Psoas muscle (tissue), 8 donors: ENCODE measurements around the gene EEFSEC. TPM values are rescaled to one million over a fixed set of nuclear protein-coding genes. Genes with fewer than 3 reads are reported as not detected.

ENCODE experiments used
- ATAC-seq, 4 donors: fragments of 200-7000 bp; cut with Tn5 transposase; one replicate each; pipeline ENCODE4 v1.9.1; 2020; ENCODE audit warnings: moderate library complexity in 3 of 4, mild to moderate bottlenecking in 2 of 4
- DNase-seq, 2 donors: peaks; one replicate each; pipeline ENCODE4 v3.0.0-alpha.2; 2020
- H3K27ac ChIP-seq: fragments of 200-600 bp; one replicate; pipeline ENCODE4 v1.8.0; 2022
- H3K27me3 ChIP-seq, 3 donors: fragments of 200-600 bp in 1 of 3; one replicate each; pipeline versions ENCODE4 v1.6.1 to v1.8.0; 2013 to 2022; ENCODE audit warnings: low read length in 2 of 3, mild to moderate bottlenecking in 2 of 3, moderate library complexity in 1 of 3; ENCODE audit not compliant: insufficient read depth in 3 of 3
- H3K36me3 ChIP-seq, 2 donors: fragments of 200-600 bp in 1 of 2; one replicate each; pipeline versions ENCODE4 v1.6.1 to v1.8.0; 2013 to 2022; ENCODE audit warnings: low read depth in 1 of 2, mild to moderate bottlenecking in 1 of 2, moderate library complexity in 1 of 2; ENCODE audit not compliant: insufficient read depth in 1 of 2
- H3K4me1 ChIP-seq: fragments of 200-600 bp; one replicate; pipeline ENCODE4 v1.8.0; 2022
- H3K4me3 ChIP-seq: fragments of 200-600 bp; one replicate; pipeline ENCODE4 v1.8.0; 2022; ENCODE audit warnings: mild to moderate bottlenecking
- H3K9me3 ChIP-seq: fragments of 200-600 bp; one replicate; pipeline ENCODE4 v1.8.0; 2022
- CTCF ChIP-seq: fragments of 200-600 bp; IDR thresholded peaks from one replicate; pipeline ENCODE4 v1.8.0; 2022; ENCODE audit warnings: antibody characterized with exemption
- WGBS, 3 donors: extraction: QIAGEN DNeasy Blood & Tissue Kit; methylation state at CpG; one replicate each; pipeline versions ENCODE4 v1.1.6 to v1.1.7; 2013; 5-methylcytosine and 5-hydroxymethylcytosine counted together
- intact Hi-C, 2 donors: fragments of 100-400 bp; cut with DNase I; formaldehyde crosslinking; loops; one replicate each; pipeline versions ENCODE4 v1.11.0 to v1.14.2; 2022
- polyA plus RNA-seq, 3 donors: library from polyadenylated mRNA; stranded (reverse); fragments of 200-250 nt; gene quantifications; one replicate each; pipeline ENCODE4 v1.2.3, GENCODE V29; 2013
- total RNA-seq, 4 donors: library from RNA; stranded (reverse); fragmentation: NEBNext Ultra II Directional in 2 of 4; extraction: Animal tissue kit (Norgen Biotek cat#: 25700) in 2 of 4; gene quantifications; one replicate each; pipeline versions ENCODE4 v1.2.1 to v1.2.4, GENCODE V29; 2021 to 2023
- donor health status: healthy with polysubstance abuse.
- donor health status: DM: no; HTN: no; CAD: no; lungs with moderate emphysema.
- donor health status: Bipolar disorder and iron deficiency.
- donor health status: healthy.
- donor health status: DM: yes; HTN: yes; CAD: no.
- donor health status: DM: no; HTN: no; CAD: no.
- donor health status: DM: no; HTN: no; CAD: no.
- donor health status: DM: yes; HTN: yes; CAD: no.

EEFSEC gene
- total and polyA plus RNA-seq, 7 donors, result 10.7 to 18.9 (median 14.0) TPM

GRCh38 chr3:128448491-128448890 lies 295.2 kb downstream of the EEFSEC start:
- intact Hi-C loops, result no loop called here
- no peak for TF ChIP-seq CTCF
- peaks cover 0 to 4% (median 2%) of the 10 kb centered on the region in 3 donors for H3K27me3 ChIP-seq
- no peak overlapping the region for H3K4me3 ChIP-seq
- H3K27ac ChIP-seq, result no peak overlapping the region
- DNase-seq (no peak), ATAC-seq (no peak)
- WGBS, 3 donors, result 55 to 67% (median 65%) methylated on average over 6 of the region's 6 CpGs
- H3K36me3 ChIP-seq, result no peaks in the 10 kb centered on the region
- no peaks in the 10 kb centered on the region for H3K4me1 ChIP-seq
- no peaks in the 10 kb centered on the region for H3K9me3 ChIP-seq

GRCh38 chr3:128449111-128449638 lies 295.9 kb downstream of the EEFSEC start:
- no peak overlapping the region for H3K27ac ChIP-seq
- no peaks in the 10 kb centered on the region for H3K4me1 ChIP-seq
- WGBS, 3 donors, result 79 to 86% (median 82%) methylated on average over 6 of the region's 6 CpGs
- peaks cover 0 to 8% (median 4%) of the 10 kb centered on the region in 3 donors for H3K27me3 ChIP-seq
- DNase-seq (no peak), ATAC-seq (no peak)
- no peak overlapping the region for H3K4me3 ChIP-seq
- H3K36me3 ChIP-seq, result no peaks in the 10 kb centered on the region
- no peak for TF ChIP-seq CTCF
- no peaks in the 10 kb centered on the region for H3K9me3 ChIP-seq
- intact Hi-C loops, result no loop called here

- no peak overlapping the region for H3K4me3 ChIP-seq
- H3K4me1 ChIP-seq, result no peaks in the 10 kb centered on the region
- intact Hi-C loops, result no loop called here
- no peaks in the 10 kb centered on the region for H3K36me3 ChIP-seq
- WGBS, 3 donors, result 81 to 87% (median 86%) methylated on average over 9 of the region's 9 CpGs
- no peak overlapping the region for H3K27ac ChIP-seq
- H3K9me3 ChIP-seq, result no peaks in the 10 kb centered on the region
- DNase-seq (no peak), ATAC-seq (no peak)
- no peak for TF ChIP-seq CTCF
- H3K27me3 ChIP-seq, result peaks cover 0 to 17% (median 7%) of the 10 kb centered on the region in 3 donors
Observed at GRCh38 chr3:128452120-128452519, 298.8 kb downstream of the EEFSEC start.

- no peaks in the 10 kb centered on the region for H3K36me3 ChIP-seq
- DNase-seq (no peak), ATAC-seq (no peak)
- peaks cover 0 to 17% (median 7%) of the 10 kb centered on the region in 3 donors for H3K27me3 ChIP-seq
- TF ChIP-seq CTCF, result no peak
- intact Hi-C loops, result no loop called here
- no peaks in the 10 kb centered on the region for H3K4me1 ChIP-seq
- H3K4me3 ChIP-seq, result no peak overlapping the region
- no peak overlapping the region for H3K27ac ChIP-seq
- WGBS, 3 donors, result 80 to 86% (median 85%) methylated on average over 21 of the region's 21 CpGs
- no peaks in the 10 kb centered on the region for H3K9me3 ChIP-seq
Observed at GRCh38 chr3:128452678-128453275, 299.5 kb downstream of the EEFSEC start.
